Ureter (tissue), 1 donor: Measurements from ENCODE around the gene RAPSN. TPM values are rescaled to one million over a fixed set of nuclear protein-coding genes. Genes with fewer than 3 reads are reported as not detected.
A peak's percentile ranks its signal among the peaks of the same experiment; 100 is the strongest.

Experiments used
- DNase-seq: peaks from one replicate; pipeline ENCODE4 v3.0.0-alpha.2; 2020; ENCODE audit warnings: low spot score
- total RNA-seq: library from RNA; stranded (reverse); gene quantifications from one replicate; pipeline ENCODE4 v1.2.4, GENCODE V29; 2023
- donor health status: DM: yes; HTN: yes; CAD: no.

Gene RAPSN
- total RNA-seq, 1 donor from 2014 or later, result 0.44 TPM

DNA sequence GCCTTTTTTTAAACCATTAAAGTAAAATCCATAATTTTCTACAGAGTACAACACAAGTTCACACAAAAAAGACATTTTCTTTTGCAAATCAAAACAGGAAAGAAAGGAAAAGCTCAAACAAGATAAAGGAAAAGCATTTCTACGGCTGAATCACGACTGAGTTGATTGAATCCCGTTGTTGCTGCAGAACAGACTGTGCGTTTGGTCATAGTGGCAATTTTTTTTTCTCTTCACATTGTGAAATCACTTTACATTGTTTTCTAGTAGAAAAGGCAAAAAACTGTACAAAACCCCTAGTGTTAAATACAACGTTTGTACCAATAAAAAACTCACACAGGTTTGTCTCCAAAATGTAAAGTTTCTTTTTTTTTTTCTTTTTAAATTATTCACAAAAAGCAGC, 17.3 kb upstream of the RAPSN start:
- DNase-seq, result no peak

DNA sequence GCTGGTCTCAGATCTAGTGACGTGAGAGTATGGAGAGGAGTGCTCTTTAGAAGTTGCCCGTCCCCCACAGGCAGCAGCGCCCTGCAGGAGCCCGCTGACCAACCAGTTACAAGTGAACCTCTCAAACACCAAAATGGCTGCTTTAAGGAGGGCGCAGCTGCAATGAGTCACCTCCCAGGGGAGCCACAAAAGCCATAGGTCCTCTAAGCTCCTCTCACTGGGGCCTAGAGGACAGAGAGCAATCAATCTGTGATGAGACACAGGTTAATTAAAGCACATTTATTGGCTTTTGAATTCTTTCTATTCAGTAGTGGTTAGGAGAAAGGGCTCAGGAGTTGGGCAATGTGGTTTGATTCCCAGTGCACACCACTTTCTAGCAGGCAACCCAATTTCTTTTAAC, 15.5 kb upstream of the RAPSN start:
- no peak for DNase-seq

DNA sequence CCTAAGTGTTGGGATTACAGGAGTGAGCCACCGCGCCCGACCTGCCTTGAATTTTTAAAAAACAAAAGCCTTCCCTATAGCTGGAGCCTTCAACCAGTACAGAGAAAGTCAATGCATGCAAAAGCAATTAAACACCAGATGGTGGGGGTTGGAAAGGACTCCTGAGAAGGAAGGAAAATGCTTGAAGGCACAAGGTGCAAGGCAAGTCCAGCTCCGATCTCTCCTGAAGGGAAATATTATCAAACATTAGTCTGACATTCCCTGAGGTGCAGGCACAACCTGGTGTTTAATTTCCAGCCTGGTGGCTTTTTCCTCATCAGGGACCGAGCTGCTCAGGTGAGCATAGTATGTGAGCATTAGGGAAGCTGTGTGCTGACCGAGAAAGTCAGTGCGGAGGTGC, 12.9 kb upstream of the RAPSN start:
- DNase-seq, result no peak

DNA sequence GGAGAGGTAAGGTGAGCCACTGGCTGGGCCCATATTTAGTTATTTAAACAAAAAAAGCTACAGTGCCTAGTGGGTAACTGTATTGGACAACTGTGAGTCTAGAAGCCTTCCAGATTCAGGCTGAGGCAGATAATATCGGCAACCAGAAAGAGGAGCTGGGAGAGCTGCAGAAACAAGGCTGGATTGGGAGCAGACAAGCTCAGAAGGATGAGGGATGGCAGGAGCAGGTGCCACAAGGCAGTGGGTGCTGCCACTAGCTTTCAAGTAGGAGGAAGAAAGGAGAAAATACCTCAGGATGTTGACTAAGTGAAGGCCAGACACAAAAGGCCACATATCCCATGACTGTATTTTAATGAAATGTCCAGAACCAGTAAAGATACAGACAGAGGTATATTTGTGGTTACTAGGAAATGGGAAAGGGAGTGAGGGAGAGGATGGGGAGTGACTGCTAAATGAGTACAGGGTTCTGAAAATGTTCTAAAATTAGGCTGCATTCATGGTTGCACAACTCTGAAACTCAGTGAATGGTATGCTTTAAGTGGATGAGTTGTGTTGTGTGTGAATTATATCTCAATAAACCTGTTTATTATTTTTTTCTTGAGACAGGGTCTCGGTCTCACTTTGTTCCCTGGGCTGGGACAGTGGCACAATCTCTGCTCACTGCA, 11.8 kb upstream of the RAPSN start:
- no peak for DNase-seq

DNA sequence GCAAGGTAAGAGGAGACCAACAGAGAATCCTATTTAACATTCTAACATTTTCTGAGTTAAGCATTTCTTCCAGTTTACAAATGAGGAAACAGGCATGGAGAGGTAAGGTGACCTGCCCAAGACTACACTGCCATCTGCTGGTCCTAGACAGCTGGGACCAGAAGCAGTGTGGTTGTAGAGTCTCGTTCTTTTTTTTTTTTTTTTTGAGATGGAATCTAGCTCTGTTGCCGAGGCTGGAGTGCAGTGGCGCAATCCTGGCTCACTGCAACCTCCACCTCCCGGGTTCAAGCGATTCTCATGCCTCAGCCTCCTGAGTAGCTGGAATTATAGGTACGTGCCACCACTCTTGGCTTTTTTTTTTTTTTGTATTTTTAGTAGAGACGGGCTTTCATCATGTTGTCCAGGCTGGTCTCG, 5.3 kb upstream of the RAPSN start:
- DNase-seq, result peak; percentile 79

DNA sequence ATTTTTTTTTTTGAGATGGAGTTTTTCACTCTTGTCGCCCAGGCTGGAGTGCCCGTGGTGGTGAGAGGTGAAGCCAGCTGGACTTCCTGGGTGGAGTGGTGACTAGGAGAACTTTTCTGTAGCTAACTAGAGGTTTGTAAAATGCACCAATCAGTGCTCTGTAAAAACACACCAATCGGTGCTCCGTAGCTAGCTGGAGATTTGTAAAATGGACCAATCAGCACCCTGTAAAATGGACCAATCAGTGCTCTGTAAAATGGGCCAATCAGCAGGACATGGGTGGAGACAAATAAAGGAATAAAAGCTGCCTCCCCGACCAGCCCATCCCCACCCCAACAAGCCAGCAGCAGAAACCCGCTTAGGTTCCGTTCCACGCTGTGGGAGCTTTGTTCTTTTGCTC, 4.4 kb upstream of the RAPSN start:
- no peak for DNase-seq

DNA sequence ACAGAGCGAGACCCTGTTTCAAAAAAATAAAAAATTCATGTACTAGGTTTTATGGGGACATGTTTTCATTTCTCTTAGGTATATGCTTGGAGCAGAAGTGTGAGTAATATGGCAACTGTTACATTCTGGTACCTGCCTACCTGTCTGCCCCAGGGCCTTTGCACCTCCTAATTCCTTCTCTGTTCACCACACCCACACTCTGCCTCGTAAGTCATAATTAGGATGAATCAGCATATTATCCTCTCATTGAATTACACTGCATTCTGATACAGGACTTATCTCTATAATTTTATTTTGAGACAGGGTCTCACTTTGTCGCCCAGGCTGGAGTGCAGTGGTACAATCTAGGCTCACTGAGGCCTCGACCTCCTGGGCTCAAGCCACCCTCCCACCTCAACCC, 3.1 kb upstream of the RAPSN start:
- no peak for DNase-seq

DNA sequence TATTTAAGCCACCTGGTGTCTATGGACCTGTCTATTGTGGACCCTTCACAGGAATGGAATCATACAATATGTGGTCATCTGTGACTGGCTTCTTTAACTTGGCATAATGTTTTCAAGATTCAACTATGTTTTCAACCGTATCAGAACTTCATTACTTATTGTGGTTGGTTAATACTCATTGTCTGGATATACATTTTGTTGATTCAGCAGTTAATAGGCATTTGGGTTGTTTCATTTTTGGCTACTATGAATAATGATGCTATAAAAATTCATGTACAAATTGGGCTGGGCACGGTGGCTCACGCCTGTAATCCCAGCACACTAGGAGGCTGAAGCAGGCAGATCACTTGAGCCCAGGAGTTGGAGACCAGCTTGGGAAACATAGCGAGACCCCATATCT, 2.5 kb upstream of the RAPSN start:
- no peak for DNase-seq

DNA sequence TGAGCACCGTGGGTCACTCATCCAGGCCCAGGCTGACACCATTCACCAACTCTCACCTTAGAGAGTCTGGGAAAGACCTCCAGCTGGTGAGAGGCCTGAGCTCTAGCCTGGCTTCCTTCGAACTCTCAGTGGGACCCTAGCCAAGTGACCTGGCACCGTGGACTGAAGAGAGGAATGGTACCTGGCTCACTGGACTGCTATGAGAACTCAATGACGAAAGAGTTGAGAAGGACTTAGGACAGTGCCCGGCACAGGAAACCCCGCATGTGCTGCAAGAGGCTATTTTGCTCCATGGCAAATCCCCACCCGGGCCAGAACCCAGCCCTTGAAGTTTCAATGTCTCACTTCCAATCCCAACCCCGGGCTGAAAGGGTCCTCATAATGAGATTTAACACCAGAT, 605 bp upstream of the RAPSN start:
- DNase-seq, result no peak

DNA sequence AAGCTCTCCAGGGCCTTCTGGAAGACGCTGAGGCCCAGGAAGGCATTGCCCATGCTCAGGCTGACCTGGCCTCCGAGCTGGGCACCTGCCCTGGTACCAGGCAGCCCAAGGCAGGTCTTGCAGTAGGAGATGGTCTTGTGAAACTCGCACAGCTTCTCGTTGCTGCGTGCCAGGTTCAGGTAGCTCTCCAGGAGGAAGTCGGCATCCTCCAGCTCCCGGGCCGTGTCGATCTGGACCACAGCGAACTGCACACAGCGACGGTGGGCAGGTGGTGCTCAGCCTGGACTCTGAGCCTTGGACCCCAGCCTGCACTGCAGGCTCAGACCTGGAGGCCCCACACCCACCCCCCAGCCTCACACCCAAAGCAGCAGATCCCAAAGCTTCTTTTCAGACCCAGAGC, 1.0 kb downstream of the RAPSN start:
- no peak for DNase-seq

DNA sequence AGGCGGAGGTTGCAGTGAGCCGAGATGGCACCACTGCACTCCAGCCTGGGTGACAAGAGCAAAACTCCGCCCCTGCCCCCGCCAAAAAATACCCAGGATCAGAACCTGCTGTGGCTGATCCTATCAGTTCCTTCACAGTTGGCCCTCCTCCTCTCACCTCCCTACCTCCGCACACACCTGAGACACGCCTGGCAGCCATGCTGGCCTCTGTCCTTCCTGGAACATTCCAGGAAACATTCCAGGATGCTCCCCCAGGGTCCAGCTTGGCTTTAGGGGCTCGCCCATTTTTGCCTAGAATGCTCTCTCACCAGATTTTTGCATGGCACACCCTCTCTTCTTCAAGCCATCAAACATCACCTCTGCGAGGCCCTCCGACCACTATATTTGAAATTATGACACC, 2.1 kb downstream of the RAPSN start:
- DNase-seq, result no peak

DNA sequence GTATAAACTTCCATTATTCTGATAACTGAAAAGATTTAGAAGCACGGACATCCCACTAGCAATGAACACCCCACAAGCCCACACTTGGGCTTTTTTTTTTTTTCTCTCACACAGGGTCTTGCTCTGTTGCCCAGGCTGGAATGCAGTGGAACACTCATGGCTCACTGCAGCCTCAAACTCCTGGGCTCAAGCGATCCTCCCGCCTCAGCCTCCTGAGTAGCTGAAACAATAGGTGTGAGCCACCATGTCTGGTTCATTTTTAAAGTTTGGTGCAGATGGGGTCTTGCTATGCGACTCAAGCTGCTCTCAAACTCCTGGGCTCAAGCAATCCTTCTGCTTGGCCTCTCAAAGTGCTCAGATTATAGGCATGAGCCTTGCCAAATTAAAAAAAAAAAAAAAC, 3.1 kb downstream of the RAPSN start:
- DNase-seq, result no peak

DNA sequence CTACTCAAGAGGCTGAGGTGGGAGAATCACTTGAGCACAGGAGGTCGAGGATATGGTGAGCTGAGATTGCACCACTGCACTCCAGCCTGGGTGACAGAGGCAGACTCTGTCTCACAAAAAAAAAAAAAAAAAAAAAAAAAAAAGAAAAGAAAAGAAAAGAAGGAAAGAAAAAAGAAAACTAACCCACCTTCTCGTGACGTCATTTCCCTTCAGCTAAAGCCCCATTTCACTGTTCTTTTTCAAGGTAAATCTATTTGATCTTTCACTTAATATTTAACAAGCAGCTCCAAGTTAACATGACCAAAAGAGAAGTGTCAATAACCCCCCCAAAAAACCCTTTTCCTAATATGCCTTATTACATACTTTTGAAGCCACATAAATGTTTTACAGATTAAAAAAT, 5.1 kb downstream of the RAPSN start:
- no peak for DNase-seq

DNA sequence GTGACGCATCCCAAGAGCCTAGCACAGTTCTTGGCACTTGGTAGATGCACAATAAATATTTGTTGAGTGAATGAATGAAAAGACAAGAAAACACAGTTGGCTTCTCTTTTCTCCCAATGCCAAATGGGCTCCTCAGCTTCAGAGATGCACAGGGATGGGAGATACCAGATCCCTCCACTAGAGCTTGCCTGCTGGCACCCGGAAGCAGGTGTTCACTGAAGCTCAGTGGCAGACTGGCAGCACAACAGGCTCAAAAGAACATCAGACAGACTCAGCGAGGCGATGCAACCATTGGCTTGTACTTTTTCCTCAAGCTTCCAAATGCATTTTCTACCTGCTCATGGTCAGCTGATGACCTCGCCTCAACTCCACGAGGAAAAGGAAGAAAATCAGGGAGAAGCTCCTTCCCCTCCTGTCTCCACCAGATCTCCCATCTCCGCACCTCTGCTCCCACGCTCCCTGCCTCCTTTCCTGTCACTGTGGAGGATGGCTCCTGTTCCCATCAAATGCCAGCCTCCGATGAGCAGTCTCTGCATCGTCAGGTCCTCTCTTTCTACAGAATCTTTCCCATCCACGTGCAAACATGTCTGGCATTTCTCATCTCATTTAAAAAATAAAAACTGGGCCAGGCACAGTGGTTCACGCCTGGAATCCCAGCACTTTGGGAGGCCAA, 5.8 kb downstream of the RAPSN start:
- DNase-seq, result no peak

DNA sequence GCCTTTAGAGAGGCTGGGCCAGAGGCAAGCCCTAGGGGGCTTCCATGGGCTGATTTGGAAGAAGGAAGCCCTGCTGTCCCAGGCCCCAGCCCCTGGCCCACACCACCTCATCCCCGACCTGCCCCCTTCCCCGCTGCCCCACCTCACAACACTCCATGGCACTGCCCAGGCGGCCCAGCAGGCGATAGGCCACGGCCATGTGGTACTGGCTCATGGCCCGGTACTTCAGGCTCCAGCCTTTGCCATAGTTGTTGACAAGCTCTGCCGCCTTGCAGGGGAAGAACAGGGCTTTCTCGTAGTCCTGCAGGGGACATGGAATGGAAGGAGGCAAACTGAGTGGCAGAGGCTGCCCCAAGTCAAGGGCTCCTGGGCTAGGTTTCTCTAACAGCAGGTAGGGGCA, 6.4 kb downstream of the RAPSN start:
- no peak for DNase-seq

DNA sequence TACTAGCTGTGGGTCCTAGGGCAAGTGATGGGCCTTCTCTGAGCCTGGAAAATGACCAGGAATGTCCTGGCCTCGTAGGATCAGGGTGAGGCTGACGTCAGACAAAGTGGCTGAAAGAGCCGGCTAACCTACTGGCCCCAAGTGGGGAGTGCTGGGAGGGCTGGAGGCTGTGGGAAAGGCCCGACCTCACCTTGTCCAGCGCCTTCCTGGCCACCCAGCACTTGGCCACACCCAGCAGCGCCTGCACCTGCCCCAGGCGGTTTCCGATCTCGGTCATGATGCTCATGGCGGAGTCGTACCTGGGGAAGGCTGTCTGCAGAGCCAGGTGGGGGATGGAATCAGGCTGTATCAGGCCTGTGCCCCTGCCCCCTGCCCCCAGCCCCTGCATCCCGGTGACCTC, 7.5 kb downstream of the RAPSN start:
- no peak for DNase-seq

DNA sequence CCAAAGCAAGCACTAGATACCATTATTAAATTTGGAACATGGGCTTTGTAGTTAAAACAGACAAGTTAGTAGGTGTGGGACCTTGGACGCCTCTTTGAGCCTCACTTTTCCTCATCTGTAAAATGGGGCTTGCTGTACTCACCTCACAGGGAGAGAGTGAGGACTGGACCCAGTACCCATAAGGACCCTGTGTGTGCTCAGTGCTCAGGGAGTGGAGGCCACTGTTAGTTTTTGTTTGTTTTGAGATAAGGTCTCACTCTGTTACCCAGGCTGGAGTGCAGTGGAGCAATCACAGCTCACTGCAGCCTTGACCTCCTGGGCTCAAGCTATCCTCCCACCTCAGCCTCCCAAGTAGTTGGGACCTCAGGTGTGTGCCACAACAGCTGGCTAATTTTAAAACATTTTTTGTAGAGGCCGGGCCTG, 8.9 kb downstream of the RAPSN start:
- DNase-seq, result no peak

DNA sequence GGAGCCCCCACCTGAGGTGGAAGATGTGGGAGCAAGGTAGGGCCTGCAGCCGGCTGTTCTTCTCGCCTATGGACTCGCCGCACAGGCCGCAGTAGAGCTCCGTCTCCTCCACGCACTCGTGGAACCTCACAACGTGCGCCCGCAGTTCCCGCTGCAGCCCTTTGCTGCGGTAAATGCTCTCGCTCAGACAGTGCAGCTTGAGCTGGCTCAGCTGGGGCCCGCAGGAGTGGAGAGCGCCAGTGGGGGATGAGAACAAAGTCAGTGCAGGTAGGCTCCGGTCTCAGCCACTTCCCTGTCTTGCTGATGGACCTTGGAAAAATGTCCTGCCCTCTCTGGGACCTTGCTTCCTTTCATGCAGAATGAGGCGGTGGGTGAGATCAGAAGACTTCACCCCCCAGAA, 10.2 kb downstream of the RAPSN start:
- no peak for DNase-seq

DNA sequence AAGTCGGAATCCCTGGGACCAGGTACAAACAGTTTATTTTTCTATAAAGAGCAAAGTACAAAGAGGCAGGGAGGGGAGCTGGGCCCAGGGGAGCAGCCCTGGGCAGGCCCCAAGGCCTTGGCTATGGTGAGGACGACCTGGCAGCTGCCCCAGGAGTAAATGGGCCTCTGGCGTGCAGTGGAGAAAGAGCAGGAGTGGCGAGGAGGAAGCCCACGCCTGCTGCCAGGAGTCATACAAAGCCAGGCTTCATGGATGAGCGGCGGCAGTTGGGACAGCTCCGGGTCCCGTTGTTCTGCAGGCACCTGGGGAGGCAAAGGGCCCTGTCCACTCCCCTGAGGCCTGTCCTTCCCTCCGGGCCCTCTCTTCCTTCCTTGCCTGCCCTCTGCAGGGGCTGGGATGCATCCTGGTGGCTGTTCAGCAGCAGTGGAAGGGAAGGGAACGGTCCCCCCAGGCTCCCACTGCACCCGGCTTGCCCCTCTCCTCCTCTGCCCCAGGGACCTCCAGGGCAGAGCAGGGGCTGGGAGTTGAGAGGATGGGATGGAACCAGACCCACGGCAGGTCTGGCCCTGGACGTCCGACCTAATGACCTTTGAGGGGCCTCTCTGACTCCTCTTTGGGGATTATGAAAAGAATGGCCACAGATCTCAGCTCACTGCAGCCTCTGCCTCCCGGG, 11.1 kb downstream of the RAPSN start:
- no peak for DNase-seq

DNA sequence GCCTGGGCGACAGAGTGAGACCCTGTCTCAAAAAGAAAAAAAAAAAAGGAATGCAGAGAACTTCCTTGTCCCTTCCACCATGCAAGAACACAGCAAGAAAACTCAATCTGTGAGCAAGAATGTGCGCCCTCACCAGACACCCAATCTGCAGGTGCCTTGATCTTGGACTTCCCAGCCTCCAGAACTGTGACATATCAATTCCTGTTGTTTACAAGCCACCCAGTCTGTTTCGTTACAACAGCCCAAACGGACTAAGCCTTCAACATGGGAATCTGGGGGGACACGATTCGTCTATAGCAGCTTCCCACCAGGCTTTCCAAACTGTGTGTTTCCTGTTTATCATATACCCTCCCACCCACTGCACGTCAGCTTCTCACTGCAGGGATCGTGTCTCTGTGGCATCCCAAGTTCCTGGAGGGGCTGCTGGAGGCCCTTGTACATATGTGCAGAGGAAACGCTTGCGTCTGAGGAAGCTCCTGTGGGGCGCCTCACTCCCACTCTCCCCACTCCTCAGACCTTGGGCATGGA, 11.7 kb downstream of the RAPSN start:
- no peak for DNase-seq

DNA sequence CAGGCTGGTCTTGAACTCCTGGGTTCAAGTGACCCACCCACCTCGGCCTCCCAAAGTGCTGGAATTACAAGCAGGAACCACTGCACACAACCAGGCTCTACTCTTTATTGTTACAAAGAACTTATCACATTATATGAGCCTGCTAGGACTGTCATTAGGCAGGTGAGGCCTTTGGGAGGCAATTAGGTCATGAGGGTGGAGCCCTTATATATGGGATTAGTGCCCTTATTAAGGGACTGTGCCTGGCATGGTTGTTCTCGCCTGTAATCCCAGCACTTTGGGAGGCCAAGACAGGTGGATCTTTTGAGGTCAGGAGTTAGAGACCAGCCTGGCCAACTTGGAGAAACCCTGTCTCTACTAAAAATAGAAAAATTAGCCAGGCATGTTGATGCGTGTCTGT, 12.2 kb downstream of the RAPSN start:
- DNase-seq, result no peak

DNA sequence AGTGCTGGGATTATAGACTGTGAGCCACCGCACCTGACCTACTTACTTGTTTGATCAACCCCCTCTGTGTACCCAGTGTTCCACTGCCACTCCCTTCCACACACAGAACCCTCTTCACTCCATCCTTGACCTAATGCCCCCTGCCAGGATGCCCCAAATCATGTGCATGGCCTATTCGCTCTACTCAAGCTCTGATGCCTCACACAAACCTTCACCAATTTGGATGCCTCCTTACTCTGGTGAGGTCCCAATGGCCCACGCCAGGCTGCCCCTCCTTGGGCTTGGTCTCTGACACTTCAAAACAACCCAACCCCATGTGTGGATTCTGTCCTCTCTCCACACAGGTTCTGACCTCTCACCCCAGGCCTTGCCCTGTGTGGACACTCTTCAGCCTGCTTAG, 13.2 kb downstream of the RAPSN start:
- DNase-seq, result no peak
